NCI-H748 (cell line): ENCODE results near the gene FOXC2.

Source experiments
- DNase-seq: peaks from one replicate; lab custom pipeline; 2025; ENCODE audit not compliant: unreplicated experiment; lab: John Stamatoyannopoulos, UW

Gene FOXC2

DNA sequence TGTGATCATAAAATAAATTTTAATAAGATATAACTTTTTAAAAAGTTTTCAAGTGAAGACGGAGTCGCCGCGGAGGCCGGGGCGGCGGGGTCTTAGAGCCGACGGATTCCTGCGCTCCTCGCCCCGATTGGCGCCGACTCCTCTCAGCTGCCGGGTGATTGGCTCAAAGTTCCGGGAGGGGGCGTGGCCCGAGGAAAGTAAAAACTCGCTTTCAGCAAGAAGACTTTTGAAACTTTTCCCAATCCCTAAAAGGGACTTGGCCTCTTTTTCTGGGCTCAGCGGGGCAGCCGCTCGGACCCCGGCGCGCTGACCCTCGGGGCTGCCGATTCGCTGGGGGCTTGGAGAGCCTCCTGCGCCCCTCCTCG lies at the start of gene FOXC2:
Gene FOXC2, plus strand, starts transcription at position 229 of the 365 bp plus-strand sequence. CDS start 507 bp downstream, outside the sequence.
- no peak for DNase-seq

DNA sequence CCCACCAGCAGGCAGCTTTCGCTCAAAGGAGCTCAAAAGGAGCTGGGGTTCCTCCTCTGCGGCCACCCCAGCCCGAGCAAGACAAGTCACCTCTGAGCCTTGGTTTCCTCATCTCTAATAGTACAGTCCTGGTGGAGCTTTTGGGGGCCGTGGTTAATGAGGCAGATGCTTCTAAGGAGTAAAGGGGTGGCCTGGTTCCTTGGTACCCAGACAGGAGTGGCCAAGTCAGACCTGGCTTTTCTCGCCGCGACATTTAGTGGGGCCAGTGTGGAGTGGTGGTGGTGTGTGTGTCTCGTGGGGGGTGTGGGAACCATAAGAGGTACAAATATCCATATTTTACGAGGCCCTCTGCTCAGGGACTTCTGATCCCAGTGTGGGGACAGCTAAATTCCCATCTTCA lies 49.6 kb upstream of the FOXC2 start:
- no peak for DNase-seq

DNA sequence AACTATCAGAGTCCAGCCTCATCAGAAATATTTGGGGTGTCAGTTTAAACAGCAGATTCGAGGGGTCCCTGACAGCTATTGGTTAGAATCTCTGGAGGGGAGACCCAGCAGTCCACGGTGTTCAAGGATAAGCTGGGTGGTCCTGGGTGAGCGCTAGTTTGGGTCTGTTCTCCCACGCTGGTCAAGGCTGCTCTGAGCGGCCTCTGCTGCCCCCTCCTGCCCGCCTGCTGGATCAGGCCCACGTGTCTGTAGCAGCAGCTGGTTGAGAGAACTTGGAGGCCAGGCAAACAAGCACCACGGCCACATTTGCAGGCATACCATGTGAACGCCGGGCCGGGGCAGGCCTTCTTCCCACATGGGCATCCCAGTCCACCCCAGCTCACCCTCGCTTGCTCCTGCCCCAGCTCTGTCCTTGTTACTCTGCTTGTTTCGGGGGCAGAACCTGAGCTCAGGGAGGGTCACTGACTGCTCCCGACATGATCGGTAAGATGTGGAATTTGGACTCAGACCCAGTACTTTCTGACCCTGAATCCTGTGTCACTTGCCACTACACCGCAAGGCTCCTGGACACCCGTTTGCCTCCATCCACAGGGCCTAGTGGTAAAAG lies 48.9 kb upstream of the FOXC2 start:
- peak; percentile 29 for DNase-seq

DNA sequence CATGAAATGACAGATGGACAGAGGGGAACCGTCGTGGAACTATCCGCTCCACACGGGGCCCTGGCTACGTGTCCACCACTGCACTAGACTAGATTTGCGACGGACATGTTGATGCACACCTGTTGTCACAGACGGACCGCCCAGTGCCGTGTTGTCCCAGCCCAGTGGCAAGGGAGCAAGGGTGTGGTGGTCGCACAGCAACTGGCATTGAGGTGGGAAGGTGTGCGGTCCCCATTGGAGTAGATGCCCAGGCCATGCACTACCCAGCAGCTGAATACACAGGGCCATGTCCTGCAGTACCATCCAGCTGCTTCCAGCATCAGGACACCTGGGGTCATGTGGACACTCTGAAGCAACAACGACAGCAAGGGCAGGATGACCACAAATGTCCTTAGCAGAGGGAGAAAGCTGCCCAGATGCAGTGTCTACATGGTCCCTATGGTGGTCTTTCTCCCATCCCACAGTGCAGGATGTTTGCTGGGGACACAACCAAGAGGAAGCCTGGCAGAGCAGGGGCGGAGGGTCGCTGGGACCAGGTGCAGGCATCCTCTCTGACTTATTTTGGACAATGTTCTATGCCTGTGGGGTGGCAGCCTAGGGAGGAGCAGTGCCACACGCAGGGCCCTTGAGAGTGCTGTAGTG lies 47.5 kb upstream of the FOXC2 start:
- no peak for DNase-seq

DNA sequence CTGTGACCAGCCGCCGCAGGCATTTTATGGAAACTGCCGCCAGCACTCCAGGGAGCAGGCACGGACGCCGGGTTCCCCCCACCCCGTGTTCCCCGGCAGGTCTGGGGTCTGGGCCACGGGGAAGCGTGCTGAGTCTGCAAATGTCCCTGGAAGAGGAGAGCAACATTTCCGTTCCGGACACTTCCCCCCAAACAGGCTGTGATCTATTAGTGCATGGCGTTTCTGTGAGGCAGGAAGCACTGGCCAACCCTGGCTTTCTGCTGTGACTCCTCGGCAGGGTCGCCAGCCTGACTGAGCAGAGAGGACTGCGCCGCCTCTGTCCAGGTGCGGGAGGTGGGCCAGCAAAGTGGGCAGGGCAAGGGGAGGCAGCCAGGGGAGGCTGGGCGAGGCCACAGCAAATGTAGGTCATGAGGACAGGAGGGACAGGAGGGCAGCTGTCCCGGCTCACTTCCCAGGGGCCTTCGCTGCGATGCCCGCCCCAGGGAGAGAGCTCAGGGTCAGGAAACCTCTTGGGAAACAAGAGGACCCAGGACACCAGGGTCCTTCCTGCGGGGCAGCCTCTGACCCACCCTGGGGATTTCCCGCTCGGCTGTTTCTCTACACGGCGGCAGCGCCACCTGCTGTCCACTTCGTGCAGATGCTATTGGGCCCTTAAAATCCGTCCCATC lies 46.8 kb upstream of the FOXC2 start:
- peak; percentile 42 for DNase-seq

DNA sequence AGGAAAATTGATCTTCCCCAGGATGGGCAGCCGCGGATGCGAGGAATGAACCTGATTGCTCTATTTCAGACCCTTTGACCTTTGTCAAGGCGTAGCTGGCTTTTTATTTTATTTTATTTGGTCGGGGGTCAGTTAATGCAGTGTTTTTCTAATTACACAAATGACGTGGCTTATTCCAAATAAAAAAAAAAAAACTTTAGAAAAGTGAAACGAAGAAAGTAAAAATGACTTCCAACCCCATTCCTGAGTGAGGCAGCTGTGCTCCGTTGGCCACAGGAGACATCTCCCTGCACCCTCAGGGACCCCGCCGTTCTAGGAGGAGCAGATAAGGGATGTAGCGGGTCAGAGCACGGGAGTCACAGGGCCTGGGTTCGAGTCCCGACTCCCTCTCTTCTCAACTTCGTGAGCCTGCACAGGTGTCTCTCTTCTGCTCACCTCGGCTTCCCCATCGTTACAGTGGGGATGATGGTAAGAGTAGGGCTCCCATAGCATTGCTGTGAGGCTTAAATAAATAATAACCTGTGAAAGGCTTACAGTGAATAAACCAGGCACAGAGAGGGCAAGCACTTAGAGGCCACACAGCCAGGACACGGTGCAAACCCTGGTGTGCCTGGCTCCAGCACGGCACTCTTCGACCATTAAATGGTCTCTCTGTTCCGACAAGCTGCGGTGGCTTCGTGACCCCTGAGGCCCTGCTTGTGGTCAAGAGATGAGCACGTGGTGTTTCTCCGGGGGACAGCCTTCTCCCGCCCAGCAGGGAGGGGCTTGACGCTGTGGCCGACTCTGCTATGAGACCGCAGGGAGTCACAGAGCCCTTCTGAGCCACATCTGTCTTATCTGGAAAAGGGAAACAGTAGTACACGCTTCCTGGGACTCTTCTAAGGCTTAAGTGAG lies 46.1 kb upstream of the FOXC2 start:
- no peak for DNase-seq

GRCh38 chr16:86521236-86522197 lies 45.1 kb upstream of the FOXC2 start:
- no peak for DNase-seq

- DNase-seq: no peak
Observed at GRCh38 chr16:86522634-86523033, 44.0 kb upstream of the FOXC2 start.

DNA sequence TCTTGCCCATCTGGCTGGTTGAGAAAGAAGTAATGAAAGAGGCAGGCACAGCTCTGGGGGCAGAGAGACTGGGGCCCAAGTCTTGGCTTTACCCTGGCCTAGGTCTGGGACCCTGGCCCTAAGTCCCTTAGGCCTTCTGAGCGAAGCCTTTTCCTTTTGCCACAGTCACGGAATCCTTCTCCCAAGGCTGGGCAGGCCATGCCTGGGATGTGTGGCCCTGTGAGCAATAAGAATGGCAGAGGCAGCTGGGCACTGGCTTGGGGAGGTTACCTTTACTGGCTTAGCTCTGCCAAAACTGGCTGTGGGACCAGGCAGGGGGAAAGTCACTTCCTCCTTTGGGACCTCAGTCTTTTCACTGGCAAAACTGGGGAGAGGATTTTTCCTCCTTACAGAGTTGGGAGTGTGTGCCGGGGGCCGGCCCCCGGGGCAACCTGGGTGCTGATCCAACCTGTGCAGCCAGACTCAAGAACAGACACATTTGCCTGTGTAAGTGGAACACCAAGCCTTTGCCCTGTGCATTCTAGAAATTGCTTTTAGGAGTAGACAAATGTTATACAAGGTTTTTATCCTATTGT lies 43.4 kb upstream of the FOXC2 start:
- DNase-seq: no peak

DNA sequence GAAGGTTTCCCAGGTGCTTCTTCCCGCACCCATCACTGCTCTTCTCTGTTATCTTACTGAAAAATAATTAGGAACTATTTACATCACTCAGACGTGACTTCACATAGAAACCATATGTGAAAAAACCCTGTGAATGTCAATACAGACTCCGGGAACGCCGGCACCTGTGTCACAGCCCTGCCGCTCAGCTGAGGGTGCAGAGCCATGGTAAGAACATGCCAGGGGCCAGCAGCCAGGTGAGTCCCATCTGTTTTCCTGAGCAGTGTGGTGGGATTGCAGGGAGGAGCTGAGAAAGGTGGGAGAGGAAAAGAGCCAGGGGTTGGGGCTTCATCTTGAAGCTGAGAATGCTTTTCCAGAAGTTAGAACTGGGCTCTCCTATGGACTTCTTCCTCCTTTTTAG lies 42.6 kb upstream of the FOXC2 start:
- peak; percentile 7 for DNase-seq

DNA sequence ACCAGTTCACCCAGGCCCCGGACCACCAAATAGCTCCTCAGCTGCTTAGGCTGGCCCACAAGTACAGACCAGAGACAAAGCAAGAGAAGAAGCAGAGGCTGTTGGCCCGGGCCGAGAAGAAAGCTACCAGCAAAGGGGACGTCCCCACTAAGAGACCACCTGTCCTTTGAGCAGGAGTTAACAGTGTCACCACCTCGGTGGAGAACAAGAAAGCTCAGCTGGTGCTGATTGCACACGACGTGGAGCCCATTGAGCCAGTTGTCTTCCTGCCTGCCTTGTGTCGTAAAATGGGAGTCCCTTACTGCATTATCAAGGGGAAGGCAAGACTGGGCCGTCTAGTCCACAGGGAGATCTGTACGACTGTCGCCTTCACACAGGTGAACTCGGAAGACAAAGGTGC lies 40.9 kb upstream of the FOXC2 start:
- DNase-seq: no peak

GRCh38 chr16:86527366-86527765 lies 39.3 kb upstream of the FOXC2 start:
- no peak for DNase-seq

- DNase-seq: no peak
Observed at GRCh38 chr16:86528061-86528929, 38.3 kb upstream of the FOXC2 start.

- DNase-seq: no peak
Observed at GRCh38 chr16:86529160-86529559, 37.5 kb upstream of the FOXC2 start.

DNA sequence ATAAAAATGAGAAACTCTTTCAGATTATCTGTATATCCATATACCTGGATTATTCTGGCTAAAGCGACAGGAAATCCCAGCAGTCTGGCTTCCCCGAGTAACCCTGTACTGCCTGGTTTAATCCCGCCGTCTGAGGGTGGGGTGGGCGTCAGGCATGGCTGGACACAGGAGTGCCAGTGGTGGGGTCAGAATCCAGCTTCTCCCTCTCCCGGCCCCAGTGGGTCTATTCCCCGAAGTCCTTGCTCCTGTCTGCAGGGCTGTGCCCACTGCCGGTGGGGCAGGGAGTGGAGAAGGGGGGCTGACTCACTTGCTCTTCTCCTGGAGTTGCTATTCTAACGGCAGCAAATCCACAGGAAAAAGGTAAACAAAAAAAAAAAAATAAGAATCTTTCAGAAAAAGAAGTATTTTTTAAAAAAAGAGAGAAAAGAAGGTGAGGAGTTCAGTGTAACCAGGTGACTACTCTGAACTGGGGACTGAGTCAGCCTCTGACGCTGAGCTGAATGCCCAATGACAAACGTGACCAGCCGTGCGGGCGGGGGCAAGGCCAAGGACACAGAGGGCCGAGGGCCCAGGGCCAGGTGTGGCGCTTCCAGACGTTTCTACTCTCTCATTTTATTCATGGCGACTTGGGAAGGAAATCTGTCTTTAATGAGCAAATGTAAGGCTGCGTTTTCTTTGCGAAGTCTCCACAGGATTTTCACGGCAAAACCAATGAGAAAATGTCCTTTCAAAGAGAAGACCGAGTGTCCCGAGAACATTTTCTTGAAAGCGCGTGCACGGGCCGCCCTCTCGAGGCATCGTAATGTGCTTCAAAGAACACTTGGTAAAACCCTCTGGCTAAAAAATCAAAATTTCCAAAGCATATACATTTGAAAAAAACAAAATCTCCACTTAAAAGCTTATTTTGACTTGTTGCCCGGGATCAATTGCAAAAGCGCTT lies 36.1 kb upstream of the FOXC2 start:
- no peak for DNase-seq

GRCh38 chr16:86531191-86531545 lies 35.5 kb upstream of the FOXC2 start:
- no peak for DNase-seq

- no peak for DNase-seq
Observed at GRCh38 chr16:86531641-86532525, 34.7 kb upstream of the FOXC2 start.
